Left lobe of liver (tissue), 2 donors: ENCODE data around the gene IL17A. TPM values are rescaled to one million over a fixed set of nuclear protein-coding genes. Genes with fewer than 3 reads are reported as not detected.

ENCODE experiments used
- ATAC-seq: fragments of 200-7000 bp; cut with Tn5 transposase; one replicate; pipeline ENCODE4 v1.9.1; 2020; ENCODE audit warnings: mild to moderate bottlenecking, moderate library complexity
- DNase-seq: peaks from one replicate; pipeline ENCODE4 v3.0.0-alpha.2; 2020; ENCODE audit warnings: low spot score
- total RNA-seq: library from RNA; stranded (reverse); gene quantifications from one replicate; pipeline ENCODE4 v1.2.1, GENCODE V29; 2021
- donor health status: DM: no; HTN: no; CAD: no; lungs with moderate emphysema.
- donor health status: DM: no; HTN: yes; CAD: no.

Gene IL17A
- not detected for total RNA-seq

DNA sequence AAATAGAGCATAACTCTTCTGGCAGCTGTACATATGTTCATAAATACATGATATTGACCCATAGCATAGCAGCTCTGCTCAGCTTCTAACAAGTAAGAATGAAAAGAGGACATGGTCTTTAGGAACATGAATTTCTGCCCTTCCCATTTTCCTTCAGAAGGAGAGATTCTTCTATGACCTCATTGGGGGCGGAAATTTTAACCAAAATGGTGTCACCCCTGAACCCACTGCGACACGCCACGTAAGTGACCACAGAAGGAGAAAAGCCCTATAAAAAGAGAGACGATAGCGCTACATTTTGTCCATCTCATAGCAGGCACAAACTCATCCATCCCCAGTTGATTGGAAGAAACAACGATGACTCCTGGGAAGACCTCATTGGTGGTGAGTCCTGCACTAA is at the start of gene IL17A:
TSS of gene IL17A (plus strand) at position 301 of the 400 bp plus-strand sequence. CDS start at position 358, 57 bp downstream.
- no peak for DNase-seq
- no peak for ATAC-seq

DNA sequence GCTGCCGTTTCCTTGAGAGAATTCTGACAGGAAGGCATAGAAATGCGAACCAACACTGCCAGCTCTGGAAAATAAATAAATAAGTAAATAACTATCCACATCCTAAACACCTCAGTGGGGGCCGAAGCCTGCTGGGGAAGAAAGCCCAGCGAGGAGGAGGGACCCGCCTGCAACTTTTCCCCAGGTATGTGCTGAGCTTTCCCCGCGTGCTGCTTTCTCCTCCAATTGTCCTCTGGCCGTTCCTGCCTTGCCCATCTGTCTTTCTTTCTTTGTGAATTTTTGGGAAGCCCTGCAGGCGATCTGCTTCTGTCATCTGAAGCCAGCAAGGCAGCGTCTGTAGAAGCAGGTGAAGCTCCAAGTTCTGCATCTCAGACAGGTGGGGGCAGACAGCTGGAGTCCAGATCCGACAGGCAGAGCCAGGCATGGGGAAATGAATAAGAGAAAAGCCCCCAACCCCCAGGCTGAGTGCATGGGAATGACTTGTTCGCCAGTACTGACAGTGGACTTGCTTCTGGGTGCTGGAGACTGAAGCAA is 49.2 kb upstream of the IL17A start:
- ATAC-seq (no peak), DNase-seq (no peak)

DNA sequence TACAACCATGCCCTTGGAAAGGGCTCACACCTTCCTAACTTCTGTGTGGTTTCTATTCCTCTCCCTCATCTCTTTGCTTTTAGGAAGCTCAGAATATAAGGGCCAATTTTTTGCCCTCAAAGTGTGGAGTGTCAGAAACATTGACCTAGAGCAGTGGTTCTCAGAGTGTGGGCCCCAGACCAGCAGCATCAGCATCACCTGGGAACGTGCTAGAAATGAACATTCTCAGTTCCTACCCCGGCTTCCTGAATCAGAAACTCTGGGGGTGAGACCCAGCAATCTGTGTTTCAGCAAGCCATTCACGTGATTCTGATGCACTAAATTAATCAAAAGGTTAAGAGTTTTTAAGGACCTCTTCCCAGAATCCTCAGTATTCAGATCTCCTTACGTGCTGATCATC is 47.9 kb upstream of the IL17A start:
- no peak for ATAC-seq
- DNase-seq = no peak

DNA sequence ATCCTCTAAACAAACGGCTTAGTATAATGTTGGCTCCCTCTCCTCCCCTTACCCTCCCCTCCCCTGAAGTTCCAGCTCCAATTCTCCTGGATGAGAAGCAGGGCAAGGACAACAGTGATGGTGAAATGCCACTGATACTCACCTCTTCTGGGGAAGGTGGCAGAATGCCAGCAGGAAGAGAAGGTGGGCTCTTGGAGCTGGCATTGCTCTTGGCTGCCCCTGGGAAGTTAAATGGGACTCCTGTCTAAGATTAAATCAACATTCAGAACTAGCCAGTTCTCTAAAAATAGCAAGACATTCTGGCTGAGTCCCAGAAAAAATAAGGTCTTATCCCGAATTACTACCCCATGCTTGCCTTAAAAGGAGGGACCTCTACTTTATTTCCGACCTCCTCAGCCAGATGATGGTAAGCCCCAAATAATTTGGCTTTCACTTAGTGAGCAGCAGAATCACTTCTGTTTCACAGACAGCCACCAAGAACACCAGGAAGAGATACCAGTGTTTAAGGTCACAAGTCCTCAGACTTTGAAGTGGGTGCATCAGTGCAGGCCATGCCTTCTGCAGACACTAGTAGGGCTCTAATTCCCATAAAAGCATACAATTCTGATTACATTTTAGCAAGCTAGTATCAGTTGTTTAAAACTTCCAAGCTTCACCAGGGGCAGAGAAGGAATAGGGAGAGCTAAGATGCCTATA is 46.0 kb upstream of the IL17A start:
- ATAC-seq = peak; percentile 72
- no peak for DNase-seq

DNA sequence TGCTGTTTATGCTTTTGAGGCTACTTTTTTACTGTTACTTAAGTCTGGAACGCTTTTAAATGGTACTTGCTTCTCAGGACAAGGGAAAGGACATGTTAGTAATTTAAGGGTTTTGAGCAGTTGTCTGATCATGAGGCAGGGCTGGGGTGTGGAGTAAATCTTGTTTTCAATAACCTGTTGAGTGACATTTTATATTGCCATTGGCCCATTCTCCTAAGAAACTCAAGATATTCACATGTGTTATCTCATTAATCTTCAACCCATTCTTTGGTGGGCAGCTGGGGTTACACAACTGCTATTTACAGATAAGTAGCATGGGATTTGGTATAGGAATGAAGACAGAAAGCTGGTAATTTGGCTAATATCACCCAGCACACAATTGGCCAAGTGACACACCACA is 44.6 kb upstream of the IL17A start:
- DNase-seq (no peak), ATAC-seq (no peak)

DNA sequence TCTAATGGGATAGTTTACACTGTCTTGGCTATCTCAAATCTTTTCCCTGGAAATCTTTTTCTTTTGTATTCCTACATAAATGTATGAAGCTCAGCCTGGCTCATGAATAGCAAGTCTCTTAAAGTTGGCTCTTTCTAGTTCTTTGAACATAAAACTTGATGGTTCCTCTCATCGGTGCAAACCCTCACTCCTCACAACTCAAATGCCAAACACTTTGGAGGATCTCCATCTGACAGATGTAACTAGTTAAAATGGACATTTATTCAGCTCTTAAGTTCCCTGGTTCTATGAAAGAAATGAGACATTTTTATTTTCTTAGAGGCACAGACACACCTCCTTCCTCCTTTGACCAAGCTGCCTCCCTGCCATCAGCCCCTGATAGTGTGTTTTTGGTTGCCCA is 43.6 kb upstream of the IL17A start:
- DNase-seq (no peak), ATAC-seq (no peak)

DNA sequence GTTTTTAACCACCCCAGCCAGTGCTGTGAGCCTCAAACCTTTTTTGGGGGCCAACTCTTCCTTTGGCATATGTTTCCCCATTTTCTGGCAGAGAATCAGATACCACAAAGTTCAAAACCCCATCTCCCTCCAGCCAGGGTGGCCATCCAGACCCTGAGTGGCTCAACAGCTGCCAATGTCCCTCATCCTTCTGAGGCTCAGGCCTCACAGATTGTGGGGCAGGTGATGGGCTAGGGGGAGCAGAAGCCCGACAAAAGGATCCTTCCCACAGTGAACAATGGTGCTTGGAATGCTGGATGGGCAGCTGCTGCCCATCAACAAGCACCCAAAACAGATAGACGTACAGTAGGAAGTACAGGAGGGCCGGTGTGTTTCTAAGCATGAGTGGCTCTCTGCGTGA is 42.6 kb upstream of the IL17A start:
- ATAC-seq (no peak), DNase-seq (no peak)

DNA sequence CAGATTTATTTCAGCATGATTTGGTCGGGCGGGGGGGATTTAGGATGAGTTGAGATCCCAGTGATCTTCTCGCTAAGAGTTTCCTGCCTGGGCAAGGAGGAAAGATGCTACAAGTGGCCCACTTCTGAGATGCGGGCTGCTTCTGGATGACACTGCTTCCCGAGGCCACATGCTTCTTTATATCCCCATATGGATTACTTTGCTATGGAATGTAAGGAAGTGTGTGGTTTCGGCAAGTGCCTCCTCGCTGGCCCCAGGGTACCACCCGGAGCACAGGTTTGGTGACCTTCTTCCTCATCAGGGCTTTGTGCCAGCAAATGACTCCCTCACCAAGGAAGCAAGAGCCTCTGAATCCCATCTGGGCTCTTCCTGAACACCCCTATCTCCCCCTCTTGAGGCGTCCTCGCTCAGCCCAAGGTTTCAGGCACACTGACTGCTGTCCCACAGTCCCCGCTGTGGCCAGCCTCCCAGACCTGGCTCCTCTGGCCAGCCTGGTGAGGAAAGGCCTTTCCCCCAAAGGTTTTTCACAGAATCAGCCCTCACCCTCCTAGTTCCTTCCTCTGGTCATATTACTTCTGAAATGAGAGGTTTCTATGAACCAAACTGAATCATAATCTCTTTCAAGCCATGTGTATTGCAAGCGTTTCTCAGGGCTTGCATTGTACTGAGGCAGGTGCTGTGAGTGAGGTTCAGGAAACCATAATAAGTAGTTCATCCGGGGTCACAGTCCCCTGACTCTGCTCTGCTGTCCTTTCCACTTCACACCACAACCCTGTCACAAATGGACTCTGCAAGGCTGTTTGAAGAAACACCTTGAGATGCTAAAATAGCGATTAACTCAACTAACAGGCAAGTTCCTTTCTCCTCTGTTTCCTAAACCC is 41.7 kb upstream of the IL17A start:
- DNase-seq (no peak), ATAC-seq (no peak)

DNA sequence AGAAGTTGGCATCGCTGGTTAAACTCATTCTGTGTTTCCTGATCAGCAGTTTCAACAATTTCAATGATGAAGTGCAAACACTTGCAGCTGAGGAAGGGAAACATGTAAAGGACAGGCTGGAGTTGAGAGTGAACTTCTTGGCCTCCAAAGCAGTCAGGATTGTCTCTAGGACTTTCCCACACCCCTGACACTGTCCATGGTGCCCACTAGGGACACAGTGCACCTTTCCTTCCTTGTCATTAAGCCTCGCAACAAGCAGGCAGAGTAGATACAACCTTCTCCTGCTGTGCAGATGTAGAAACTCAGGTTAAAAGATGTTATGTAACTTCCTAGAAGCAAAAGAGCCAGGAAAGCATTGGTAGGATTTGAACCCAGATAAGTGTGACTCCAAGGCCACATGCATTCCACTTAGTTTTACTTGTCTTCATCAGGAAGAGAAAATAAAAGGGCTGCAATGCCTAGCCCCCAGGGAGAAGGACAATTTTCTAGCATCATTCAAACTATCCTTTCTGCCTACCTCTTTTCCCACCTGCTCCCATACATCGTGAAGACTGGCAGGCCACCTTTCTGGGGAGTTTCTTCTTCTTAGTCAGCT is 39.2 kb upstream of the IL17A start:
- DNase-seq (no peak), ATAC-seq (no peak)

DNA sequence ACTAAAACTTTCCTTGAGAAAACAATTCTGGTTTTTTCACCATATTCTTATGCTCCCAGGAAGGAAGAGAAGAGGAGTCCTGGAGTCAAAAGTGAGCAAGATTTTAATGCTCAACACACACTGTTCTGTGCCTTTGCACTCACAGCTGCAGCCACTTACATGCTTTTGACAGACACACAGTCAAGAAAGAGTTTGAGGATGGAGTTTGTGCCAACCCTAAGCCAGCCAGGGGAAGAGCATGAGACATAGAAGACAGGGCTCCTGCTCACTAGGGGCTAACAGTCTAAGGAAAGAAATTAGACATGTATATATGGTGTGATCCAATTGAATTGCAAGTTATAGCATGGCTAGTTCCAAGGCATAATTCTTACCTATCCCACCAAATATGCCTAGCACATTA is 37.1 kb upstream of the IL17A start:
- DNase-seq (no peak), ATAC-seq (no peak)

DNA sequence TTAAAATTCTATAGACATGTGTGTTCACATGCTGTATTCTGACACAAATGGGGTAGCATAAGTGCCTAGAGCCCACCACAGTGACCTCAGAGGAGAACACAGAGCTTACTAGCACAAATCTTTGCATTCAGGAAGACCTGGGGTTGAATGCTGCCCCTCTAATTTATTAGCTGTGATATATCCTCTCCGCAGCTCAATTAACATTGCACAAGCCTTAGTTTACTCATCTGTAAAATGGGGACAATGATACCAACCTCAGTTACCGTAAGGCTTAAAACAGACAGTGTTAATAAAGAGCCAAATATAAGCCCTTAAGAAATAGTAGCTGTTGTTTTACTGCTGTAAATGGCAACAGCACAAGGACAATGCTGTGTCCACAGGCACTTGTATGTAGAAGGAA is 36.2 kb upstream of the IL17A start:
- no peak for DNase-seq

DNA sequence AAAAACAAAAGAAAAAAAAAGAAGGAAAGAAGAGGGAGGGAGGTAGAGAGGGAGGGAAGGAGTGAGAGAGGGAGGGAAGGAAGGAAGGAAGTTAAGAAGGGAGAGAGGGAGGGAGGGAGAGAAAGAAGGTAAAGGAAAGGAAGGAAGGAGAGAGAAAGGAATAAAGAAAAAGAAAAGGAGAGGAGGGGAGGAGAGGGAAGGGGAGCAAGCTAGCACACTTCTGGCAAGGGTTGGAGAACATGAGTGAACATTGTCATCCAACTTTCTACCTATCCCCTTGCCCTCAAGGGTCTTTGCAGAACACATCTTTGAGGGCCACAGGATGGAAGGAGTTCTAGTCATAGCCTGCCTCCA is 34.1 kb upstream of the IL17A start:
- no peak for ATAC-seq

More for the DNA sequence above, 36.2 kb upstream of the IL17A start:
- ATAC-seq = no peak

DNA sequence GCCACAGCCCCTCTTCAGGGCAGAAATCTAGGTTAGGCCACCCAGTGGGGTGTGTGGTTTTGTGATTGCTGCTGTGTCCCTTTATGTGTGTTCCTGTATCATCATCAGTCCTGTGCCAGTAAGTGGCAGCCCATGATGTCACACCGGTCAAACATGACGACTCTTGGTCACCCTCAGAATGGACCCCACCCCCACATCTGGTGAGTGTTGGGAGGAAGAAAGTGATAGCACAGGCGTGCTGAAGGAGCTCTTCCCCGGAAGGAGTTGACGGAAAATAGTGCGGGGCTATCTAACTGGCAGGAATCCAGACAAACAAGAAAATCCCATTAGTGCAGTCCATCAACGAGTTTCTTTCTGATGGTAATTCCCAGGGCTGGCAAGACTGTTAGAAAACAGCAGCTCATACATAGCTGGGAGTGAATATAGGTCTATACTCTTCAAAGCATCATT is 33.4 kb upstream of the IL17A start:
- no peak for ATAC-seq
- no peak for DNase-seq

More for the DNA sequence above, 34.1 kb upstream of the IL17A start:
- DNase-seq = no peak

DNA sequence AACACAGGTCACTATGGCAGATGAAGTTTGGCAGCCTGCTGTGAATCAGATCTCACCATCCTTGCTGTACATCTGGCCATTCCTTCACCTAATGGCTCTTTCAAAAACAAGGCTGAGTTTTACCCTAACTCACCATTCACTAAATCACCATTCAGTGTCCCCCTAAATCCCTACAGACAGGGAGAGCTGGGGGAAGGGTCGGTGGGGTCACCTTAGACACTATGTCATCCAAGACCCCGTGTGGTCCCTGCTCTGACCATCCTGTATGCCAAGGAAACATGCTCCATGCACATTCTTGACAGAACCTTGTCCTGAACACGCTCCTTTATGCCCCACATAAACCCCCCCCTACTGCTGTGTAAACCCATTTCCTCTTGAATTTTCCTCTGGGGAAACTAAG is 31.8 kb upstream of the IL17A start:
- no peak for ATAC-seq
- no peak for DNase-seq

DNA sequence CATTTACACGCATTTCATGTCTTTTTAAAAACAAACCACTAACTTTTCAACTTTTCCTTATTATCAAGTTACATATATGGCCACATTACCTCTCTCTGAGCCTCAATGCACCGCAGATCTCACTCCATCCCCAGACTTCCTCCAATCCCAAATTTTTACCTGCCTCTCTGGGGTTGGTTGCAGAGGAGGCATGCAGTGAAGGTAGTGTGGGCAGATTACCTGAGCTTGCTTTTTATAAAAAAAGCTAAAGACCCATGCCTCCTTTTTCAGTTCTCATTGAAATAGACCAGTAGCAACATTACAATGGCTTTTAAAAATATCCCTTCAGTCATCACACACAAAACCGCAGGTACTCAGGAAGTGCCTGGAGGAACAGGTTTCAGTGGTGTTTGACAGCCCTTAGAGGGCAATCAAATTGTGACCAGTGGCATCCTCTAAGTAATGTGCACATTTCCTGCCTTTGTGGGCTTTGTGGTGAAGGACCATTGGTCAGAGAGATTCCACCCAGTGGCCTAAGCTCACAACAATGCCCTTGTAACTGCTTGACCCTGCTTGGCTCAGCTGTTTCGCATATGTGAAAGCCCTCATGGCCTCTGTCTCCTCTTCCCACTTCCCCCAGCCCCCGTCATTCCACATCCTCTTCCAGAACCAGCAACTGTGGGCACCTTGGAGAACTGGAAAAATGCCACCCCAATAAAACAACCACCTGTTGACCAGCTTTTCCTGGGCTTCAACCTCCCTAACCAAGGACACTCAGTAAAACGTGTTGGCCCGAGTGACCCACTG is 30.2 kb upstream of the IL17A start:
- DNase-seq = no peak
- ATAC-seq = no peak

DNA sequence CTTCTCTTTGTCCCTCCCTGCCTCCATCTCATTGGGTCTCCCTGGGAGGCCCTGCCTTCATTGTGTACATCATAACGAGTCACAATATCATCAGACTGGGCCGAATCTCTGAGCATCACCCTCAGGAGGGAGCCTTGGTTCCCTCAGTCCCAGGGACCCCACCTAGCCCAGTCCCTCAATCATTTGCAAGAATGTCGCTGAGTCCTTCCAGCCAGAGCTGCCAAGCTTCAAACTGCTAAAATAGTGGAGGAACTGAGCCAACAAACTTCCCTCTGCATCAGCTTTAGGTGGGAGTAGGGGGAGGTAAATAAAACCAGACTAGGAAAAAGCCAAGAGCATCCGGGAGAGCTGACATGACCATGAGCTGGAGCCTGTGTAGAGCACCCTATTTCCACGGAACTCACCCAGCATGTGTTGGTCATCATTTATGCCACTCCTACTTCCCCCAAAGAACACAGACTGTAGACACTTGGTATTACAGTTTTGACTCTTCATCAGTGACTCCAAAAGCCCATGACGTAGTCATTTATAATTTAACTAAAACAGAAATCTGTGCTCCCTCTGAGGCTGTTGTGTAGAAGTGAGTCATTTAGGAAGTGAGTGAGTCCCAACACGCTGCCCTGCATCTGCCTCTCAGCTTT is 28.8 kb upstream of the IL17A start:
- ATAC-seq (no peak), DNase-seq (no peak)

DNA sequence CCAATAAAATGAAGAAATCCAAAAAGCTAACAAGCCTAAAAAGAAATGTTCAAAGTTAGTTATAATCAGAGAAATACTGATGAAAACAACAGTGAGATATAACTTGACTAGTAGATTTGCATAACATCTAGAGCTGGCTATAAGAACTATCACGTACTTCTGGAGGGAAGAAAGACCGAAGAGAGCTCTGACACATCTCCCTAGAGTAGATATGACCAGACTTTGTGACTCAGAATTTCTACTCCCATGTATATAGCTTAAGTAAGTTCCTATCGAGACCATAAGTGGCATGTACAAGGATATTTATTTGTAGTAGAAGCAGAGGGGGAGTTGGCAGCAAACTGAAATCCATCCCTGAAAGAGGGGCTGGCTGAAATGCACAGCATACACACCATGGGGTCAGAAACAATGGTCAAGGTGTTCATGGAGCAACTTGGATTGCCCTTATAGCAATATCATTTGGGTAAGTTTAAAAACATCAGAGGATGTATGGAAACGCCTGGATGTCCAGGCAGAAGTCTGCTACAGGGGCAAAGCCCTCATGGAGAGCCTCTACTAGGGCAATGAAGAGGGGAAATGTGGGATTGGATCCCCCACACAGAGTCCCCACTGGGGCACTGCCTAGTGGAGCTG is 25.6 kb upstream of the IL17A start:
- ATAC-seq = no peak

DNA sequence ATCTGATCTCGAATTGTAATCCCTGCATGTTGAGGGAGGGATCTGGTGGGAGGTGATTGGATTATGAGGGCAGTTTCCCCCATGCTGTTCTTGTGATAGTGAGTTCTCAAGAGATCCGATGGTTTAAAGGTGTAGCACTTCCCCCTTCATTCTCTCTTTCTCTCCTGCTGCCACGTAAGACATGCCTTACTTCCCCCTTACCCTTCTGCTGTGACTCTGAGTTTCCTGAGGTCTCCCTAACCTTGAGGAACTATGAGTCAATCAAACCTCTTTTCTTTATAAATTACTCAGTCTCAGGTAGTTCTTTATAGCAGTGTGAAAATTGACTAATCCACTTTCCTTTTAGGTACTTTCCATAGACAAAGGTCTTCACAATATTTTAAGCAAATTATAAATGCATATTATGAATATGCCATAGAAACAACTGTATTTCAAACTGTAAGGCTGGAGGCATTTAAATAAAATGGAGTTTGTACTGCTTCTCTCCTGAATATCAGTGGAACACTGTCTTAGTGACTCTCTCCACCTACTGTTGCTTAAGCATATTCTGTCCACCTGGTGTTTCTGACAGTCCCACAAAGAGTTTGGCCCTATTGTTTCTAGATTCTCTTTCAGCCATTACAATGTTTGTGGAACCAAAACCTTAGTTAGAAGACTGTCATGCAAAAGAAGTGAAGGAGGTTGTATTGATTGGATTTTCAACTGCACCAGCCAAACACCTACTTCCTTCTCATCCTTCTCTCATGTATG is 24.3 kb upstream of the IL17A start:
- no peak for DNase-seq
- no peak for ATAC-seq

More for the DNA sequence above, 25.6 kb upstream of the IL17A start:
- DNase-seq = no peak
